Smooth muscle cell (in vitro differentiated cells): ENCODE data around the gene CCDC39. TPM values are rescaled to one million over a fixed set of nuclear protein-coding genes. Genes with fewer than 3 reads are reported as not detected.

Experiments
- DNase-seq: peaks from one replicate; lab custom pipeline; 2025; ENCODE audit not compliant: unreplicated experiment; lab: John Stamatoyannopoulos, UW
- H2AFZ ChIP-seq: fragments of 200-600 bp; sonication (generic); 2 replicates; pipeline ENCODE4 v1.6.0; 2016; ENCODE audit warnings: antibody characterized with exemption, low read depth, mild to moderate bottlenecking
- H3F3A ChIP-seq: fragments of 200-600 bp; sonication (generic); 2 replicates; pipeline ENCODE4 v1.6.0; 2017; ENCODE audit warnings: antibody characterized with exemption, low read depth
- H3K27ac ChIP-seq: fragments of 200-600 bp; sonication (generic); 2 replicates; pipeline ENCODE4 v1.5.1; 2016; ENCODE audit warnings: low read depth, mild to moderate bottlenecking
- H3K27me3 ChIP-seq: fragments of 200-600 bp; sonication (generic); 2 replicates; pipeline ENCODE4 v1.6.1; 2016; ENCODE audit warnings: low read depth, mild to moderate bottlenecking
- H3K36me3 ChIP-seq: fragments of 200-600 bp; sonication (generic); 2 replicates; pipeline ENCODE4 v1.5.1; 2016; ENCODE audit warnings: low read depth
- H3K4me1 ChIP-seq: fragments of 200-600 bp; sonication (generic); 2 replicates; pipeline ENCODE4 v1.5.1; 2016; ENCODE audit warnings: low read depth
- H3K4me2 ChIP-seq: fragments of 200-600 bp; sonication (generic); 2 replicates; pipeline ENCODE4 v1.6.0; 2016; ENCODE audit warnings: mild to moderate bottlenecking
- H3K4me3 ChIP-seq: fragments of 200-600 bp; sonication (generic); 2 replicates; pipeline ENCODE4 v1.5.1; 2016; ENCODE audit warnings: mild to moderate bottlenecking
- H3K79me2 ChIP-seq: fragments of 200-600 bp; sonication (generic); 2 replicates; pipeline ENCODE4 v1.6.0; 2016; ENCODE audit warnings: low read depth, mild to moderate bottlenecking
- H3K9ac ChIP-seq: fragments of 200-600 bp; sonication (generic); 2 replicates; pipeline ENCODE4 v1.6.0; 2016; ENCODE audit warnings: low read depth
- H3K9me3 ChIP-seq: fragments of 200-600 bp; sonication (generic); replicated peaks from 2 replicates; pipeline ENCODE4 v1.5.1; 2016; ENCODE audit warnings: low read depth
- H4K20me1 ChIP-seq: fragments of 200-600 bp; sonication (generic); 2 replicates; pipeline ENCODE4 v1.6.0; 2016; ENCODE audit warnings: low read depth
- CTCF ChIP-seq: fragments of 200-600 bp; sonication (generic); IDR thresholded peaks from 2 replicates; pipeline ENCODE4 v1.5.1; 2017; ENCODE audit warnings: borderline replicate concordance, mild to moderate bottlenecking, antibody characterized with exemption; ENCODE audit not compliant: insufficient read depth, poor library complexity, severe bottlenecking
- WGBS: methylation state at CpG from one replicate; pipeline ENCODE4 v1.1.7; 2016; ENCODE audit warnings: low lambda C conversion rate; 5-methylcytosine and 5-hydroxymethylcytosine counted together
- polyA plus RNA-seq: library from polyadenylated mRNA; unstranded; fragments of >200 nt; fragmentation: Nextera tagmentation; extraction: Ambion mirVana; gene quantifications from 2 replicates; pipeline ENCODE4 v1.2.1, GENCODE V29; 2016
- total RNA-seq: library from RNA; depleted of rRNA; stranded (reverse); fragments of >200 nt; gene quantifications from 2 replicates; pipeline ENCODE4 v1.2.3, GENCODE V29; 2014

The CCDC39 gene
- total and polyA plus RNA-seq, 2 experiments from 2014 or later, result not detected

- no peaks in the 10 kb centered on the region for H3K79me2 ChIP-seq
- DNase-seq, result no peak
- no peak overlapping the region for H3K4me2 ChIP-seq
- no peaks in the 10 kb centered on the region for H3K27me3 ChIP-seq
- no peaks in the 10 kb centered on the region for H3K36me3 ChIP-seq
- no peaks in the 10 kb centered on the region for H3K9me3 ChIP-seq
- no peak for TF ChIP-seq CTCF
- no peak overlapping the region for H3K9ac ChIP-seq
- no peak overlapping the region for H2AFZ ChIP-seq
- 84% methylated on average over 4 of the region's 4 CpGs for WGBS
- no peaks in the 10 kb centered on the region for H3F3A ChIP-seq
- H3K4me3 ChIP-seq, result no peak overlapping the region
- no peaks in the 10 kb centered on the region for H3K4me1 ChIP-seq
- H3K27ac ChIP-seq, result no peak overlapping the region
- no peaks in the 10 kb centered on the region for H4K20me1 ChIP-seq
These were observed 22.2 kb downstream of the CCDC39 start for GRCh38 chr3:180657094-180657493.

GRCh38 chr3:180656406-180656805 lies 22.9 kb downstream of the CCDC39 start:
- Histone ChIP-seq H3K9ac (no peak overlapping the region), H2AFZ (no peak overlapping the region), H3K4me3 (no peak overlapping the region), H4K20me1 (no peaks in the 10 kb centered on the region), H3K27me3 (no peaks in the 10 kb centered on the region), H3K27ac (no peak overlapping the region), H3K36me3 (no peaks in the 10 kb centered on the region), H3K79me2 (no peaks in the 10 kb centered on the region), H3K9me3 (no peaks in the 10 kb centered on the region), H3K4me2 (no peak overlapping the region), H3K4me1 (no peaks in the 10 kb centered on the region), H3F3A (no peaks in the 10 kb centered on the region)
- WGBS, result 66% methylated on average over 4 of the region's 4 CpGs
- DNase-seq, result no peak
- no peak for TF ChIP-seq CTCF

- Histone ChIP-seq H2AFZ (no peak overlapping the region), H3K4me3 (no peak overlapping the region), H3K27ac (no peak overlapping the region), H4K20me1 (no peaks in the 10 kb centered on the region), H3F3A (no peaks in the 10 kb centered on the region), H3K79me2 (no peaks in the 10 kb centered on the region), H3K36me3 (no peaks in the 10 kb centered on the region), H3K4me2 (no peak overlapping the region), H3K9me3 (no peaks in the 10 kb centered on the region), H3K27me3 (no peaks in the 10 kb centered on the region), H3K4me1 (no peaks in the 10 kb centered on the region), H3K9ac (no peak overlapping the region)
- TF ChIP-seq CTCF, result peak; percentile 18
- WGBS, result 37% methylated on average over 1 of the region's 1 CpG
- no peak for DNase-seq
These were observed 33.0 kb downstream of the CCDC39 start for GRCh38 chr3:180646187-180646790.

- Histone ChIP-seq H3K27me3 (no peaks in the 10 kb centered on the region), H3K4me3 (no peak overlapping the region), H3K4me2 (no peak overlapping the region), H3F3A (no peaks in the 10 kb centered on the region), H2AFZ (no peak overlapping the region), H3K9ac (no peak overlapping the region), H4K20me1 (no peaks in the 10 kb centered on the region), H3K79me2 (no peaks in the 10 kb centered on the region), H3K27ac (no peak overlapping the region), H3K36me3 (no peaks in the 10 kb centered on the region), H3K9me3 (no peaks in the 10 kb centered on the region), H3K4me1 (no peaks in the 10 kb centered on the region)
- TF ChIP-seq CTCF, result no peak
- DNase-seq, result no peak
These were observed 38.3 kb downstream of the CCDC39 start for GRCh38 chr3:180640987-180641386.
